KG1 (cell line): ENCODE measurements around the gene MAGEA9.
"Not testable (repeated sequence)": the region's sequence is repeated elsewhere in the genome, so short reads cannot be mapped to it uniquely, and the experiment has no call there.

Experiments used
- DNase-seq: peaks from one replicate; lab custom pipeline; 2025; lab: John Stamatoyannopoulos, UW

Gene MAGEA9, protein sequence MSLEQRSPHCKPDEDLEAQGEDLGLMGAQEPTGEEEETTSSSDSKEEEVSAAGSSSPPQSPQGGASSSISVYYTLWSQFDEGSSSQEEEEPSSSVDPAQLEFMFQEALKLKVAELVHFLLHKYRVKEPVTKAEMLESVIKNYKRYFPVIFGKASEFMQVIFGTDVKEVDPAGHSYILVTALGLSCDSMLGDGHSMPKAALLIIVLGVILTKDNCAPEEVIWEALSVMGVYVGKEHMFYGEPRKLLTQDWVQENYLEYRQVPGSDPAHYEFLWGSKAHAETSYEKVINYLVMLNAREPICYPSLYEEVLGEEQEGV

DNA sequence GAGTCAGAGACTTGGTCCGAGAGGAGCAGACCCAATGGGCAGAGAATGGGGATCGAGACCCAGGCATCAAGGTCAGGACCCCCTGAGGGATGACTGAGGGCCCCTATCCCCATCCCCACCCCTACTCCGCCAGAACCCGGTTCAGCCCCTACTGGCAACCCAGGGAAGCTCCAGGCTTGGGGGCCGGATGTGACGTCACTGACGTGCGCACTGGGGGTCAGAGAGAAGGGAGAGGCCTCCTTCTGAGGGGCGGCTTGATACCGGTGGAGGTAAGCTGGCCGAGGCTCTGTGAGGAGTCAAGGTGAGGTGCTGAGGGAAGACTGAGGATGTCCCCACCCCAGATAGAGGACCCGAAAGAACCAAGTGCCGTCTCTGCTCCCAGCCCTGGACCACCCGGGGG is at the start of gene MAGEA9:
TSS of gene MAGEA9 (plus strand) at position 204 of the 400 bp plus-strand sequence. CDS start 4,281 bp downstream, outside the sequence.
- DNase-seq, result not testable (repeated sequence)

DNA sequence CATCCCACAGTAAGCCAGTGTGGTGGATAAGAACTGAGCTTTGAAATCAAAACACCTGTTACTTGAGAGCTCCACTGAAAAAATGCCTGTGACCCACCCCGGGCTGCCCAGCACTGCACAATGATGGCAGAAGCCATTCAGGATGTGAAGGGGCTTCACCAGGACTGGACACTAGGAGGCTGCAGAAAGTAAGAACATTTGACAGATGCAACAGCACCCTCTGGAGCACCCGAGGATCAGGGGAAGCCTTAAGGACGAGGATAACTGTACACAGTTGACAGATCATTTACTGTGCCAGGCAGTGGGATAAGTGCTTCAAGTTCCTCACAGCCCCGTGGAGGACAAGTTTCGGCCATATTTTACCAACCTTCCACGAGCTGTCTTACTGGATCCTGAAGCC is 39.5 kb upstream of the MAGEA9 start:
- not testable (repeated sequence) for DNase-seq

- not testable (repeated sequence) for DNase-seq
Measured at GRCh38 chrX:149746390-149747007, 35.2 kb upstream of the MAGEA9 start.

GRCh38 chrX:149757206-149758067 is 24.3 kb upstream of the MAGEA9 start:
- DNase-seq, result no peak

DNA sequence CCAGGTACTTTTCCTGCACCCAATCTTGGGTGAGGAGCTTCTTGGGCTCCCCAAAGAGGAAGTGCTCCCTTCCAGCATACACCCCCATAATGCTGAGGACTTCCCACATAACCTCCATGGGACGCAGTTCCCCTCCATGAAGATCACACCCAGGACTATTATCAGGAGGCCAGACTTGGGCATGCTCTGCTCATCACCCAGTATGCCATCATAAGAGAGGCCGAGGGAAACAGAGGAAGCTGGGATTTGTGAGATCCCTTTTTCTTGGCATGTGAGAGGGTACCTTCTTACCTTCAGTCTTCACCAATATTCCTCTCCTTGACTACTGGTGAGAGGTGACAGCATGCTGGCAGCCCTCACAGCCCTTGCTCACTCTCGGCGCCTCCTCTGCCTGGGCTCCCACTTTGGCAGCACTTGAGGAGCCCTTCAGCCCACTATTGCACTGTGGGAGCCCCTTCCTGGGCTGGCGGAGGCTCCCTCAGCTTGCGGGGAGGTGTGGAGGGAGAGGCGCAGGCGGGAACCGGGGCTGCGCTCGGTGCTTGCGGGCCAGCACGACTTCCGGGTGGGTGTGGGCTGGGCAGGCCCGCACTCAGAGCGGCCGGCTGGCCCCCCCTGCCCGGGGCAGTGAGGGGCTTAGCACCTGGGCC is 23.5 kb upstream of the MAGEA9 start:
- no peak for DNase-seq

GRCh38 chrX:149758715-149759078 is 23.0 kb upstream of the MAGEA9 start:
- DNase-seq, result not testable (repeated sequence)

GRCh38 chrX:149759824-149760223 is 21.9 kb upstream of the MAGEA9 start:
- no peak for DNase-seq

- DNase-seq, result no peak
Measured at GRCh38 chrX:149760965-149761364, 20.8 kb upstream of the MAGEA9 start.

- not testable (repeated sequence) for DNase-seq
Measured at GRCh38 chrX:149761858-149762674, 19.7 kb upstream of the MAGEA9 start.

DNA sequence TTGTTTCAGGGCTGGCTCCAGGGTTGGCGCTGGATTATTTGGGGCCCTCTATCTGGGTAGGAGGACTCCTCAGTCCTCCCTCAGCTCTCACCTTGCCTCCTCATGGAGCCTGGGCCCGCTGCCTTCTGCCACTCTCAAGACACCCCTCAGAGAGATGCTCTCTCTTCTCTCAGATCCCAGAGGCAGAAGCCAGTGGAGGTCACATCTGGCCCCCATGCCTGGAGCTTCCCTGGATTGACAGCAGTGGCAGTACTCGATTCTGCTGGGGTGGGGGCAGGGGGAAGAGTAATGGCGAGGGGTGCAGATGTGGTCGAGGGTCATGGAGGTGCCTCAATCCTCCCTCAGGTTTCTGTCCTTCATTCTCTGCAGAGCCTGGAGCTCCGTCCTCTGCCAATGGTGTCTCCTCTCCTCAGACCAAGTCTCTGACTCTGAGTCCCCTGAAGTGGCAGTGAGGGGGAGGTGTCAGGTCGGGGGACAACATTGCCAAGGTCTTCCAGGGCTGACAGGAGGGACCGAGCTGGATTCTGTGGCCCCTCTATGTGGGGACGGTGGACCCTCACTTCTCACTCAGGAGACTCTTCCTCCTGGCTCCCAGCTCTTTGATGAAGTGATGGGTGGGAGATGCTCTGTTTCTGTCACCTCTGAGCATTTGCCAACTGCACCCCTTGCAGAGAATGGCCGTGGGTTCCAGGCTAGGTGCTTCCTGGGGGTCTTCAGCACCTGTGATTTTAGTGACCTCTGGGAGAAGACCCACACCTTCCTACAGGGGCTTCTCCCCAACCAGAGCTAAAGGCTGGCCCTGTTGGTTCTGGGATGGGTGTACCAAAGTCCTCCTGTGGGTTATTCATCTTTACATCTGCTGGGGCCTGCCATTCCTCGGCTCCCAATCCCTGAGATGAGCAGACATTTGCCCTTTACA is 18.8 kb upstream of the MAGEA9 start:
- no peak for DNase-seq

DNA sequence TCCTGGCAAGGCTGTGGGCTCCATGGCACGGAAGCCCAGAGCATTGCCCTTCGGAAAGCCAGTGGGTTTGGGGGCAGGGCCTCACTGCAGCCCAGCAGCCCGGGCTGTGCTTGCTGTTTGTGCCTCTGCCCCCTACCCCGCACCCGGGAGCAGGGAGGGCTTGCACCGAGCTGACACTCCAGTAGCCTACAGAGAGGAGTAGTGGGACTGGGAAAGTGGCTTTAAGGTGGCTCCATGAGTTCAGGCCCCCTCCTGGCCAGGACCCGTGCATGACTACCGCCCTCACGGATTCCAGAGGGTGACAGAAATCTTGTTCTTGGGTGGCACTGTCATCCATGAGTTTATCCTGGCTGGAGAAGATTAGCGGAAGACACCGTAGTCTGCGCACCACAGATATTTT is 11.4 kb upstream of the MAGEA9 start:
- not testable (repeated sequence) for DNase-seq

- DNase-seq, result not testable (repeated sequence)
Measured at GRCh38 chrX:149773026-149773425, 8.7 kb upstream of the MAGEA9 start.

DNA sequence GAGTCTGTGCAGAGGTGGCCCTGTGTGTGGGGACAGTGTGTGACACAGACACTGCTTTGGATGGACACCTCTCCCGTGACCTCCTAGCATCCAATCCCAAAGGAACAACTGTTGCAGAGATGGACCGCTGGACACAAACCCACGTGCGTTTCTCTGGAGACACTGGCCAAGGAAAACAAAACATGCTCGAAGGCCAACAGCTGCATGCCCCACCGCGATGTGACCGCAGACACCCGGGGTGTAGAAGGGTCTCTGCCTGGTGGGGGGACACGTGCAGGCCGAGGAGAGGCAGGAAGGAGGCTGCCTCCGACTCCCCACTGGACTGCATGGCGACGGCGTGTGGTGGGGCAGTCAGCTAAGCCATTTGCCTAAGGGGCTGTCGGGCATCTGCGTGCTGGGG is 8.0 kb upstream of the MAGEA9 start, which contains the start of gene HSFX1:
TSS of gene HSFX1 (plus strand) at position 301 of the 400 bp plus-strand sequence. CDS start 614 bp downstream, outside the sequence.
- DNase-seq, result not testable (repeated sequence)

- not testable (repeated sequence) for DNase-seq
Measured at GRCh38 chrX:149777999-149778398, 3.7 kb upstream of the MAGEA9 start.

DNA sequence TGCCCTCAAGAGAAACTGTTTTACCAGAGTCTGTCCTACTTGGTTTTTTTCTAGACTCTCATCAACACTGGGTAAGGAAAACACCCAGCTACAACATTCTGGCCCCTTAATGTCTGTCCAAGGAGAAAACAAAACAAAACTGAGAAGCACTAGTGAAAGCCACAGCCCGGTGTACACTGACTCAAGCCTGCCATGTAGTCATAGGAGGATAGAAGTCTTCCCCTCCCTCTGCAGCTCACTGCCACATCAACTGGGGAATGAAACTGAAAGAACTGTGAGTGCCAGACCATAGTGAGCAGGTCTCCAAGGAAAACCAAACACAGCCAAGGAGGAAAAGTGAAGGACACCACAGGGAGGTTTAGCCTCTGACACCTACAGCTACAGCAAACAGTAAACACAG is 13.8 kb downstream of the MAGEA9 start:
- DNase-seq, result not testable (repeated sequence)

- DNase-seq, result no peak
Measured at GRCh38 chrX:149799095-149799714, 17.5 kb downstream of the MAGEA9 start.

DNA sequence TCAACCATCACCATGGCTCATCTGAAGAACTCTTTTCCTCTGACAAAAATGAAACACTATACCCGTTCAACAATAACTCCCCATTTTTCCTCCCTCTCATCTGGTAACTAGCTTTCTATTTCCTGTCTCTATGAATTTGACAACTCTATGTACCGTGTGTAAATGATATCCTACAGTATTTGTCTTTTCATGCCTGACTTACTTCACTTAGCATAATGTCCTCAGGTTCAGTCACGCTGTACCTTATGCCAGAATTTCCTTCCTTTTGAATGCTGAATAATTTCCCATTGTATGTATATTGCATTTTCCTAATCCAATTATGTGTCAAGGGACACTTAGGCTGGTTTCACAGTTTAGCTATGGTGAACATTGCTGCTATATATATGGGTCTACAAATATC is 18.2 kb downstream of the MAGEA9 start:
- DNase-seq, result no peak

DNA sequence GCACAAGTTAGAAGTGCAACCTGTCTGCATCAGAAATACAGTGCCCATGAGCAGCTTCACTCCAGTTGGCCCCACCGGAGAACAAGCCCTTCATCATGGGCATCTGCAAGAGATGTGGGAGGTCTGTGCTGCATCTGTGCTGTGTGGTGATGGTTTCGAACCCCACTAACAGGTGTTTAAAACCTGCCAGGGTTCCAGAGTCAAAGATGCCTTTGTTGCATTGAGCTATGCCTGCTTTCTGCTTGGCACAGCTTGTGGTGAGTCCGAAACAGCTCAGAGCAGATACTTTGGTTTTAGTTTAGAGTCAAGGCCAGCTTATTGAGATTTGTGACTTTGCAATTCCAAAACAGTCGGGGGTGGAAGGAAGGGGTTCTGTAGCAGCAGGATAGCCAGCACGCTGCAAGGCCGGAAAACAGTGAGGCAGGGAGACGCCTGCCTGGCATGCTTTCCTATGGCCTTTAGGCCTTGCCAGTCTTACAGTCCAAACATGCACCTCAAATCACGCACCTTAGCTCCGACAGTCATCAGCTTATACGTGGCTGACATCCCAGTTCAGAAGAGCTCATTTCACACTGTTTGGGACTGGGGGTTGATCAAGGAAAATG is 21.8 kb downstream of the MAGEA9 start:
- no peak for DNase-seq

DNA sequence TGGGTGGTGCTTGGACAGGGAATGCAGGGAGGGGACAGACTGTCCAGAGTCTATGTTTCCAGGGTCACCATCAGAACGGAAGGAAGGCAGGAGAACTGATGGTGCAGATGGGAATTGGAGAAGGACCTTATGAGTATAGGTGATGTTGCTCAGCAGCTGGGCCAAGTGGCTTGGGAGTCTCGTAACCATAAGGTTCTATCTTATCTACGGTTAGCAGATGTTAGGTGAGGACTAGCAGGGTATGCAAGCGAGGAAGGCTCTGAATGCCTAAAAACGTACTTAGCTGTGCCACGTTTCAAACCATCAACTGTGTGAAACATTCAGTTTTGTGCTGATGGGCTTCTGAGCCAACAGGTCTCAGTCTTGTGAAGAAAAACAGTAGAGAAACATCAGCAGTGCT is 22.4 kb downstream of the MAGEA9 start:
- no peak for DNase-seq
